Ramos (cell line): ENCODE data around the gene GPATCH2L.

Experiments used
- in situ Hi-C: fragments of 300-500 bp; cut with MboI; formaldehyde crosslinking; loops from one replicate; pipeline ENCODE4 v1.14.3; 2022; ENCODE audit warnings: low sequenced_read_pairs; ENCODE audit not compliant: unreplicated experiment

Gene GPATCH2L

DNA sequence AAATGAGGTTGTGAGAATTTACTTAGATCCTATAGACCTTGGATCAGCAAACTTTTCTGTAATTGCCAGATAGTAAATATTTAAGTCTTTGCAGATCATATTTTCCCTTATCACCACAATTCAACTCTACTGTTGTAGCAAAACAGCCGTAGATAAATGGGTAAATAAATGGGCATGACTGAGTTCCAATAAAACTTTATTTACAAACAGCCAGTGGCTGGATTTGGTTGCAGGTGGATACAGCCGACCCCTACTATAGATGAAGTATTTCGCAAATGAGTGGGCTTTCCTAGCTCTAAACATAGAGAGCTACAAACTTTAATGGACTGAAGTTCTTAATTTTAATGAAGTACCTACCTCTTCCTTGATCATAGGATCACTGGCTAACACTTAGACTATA, 100.7 kb downstream of the GPATCH2L start:
- in situ Hi-C loops: no loop called here

DNA sequence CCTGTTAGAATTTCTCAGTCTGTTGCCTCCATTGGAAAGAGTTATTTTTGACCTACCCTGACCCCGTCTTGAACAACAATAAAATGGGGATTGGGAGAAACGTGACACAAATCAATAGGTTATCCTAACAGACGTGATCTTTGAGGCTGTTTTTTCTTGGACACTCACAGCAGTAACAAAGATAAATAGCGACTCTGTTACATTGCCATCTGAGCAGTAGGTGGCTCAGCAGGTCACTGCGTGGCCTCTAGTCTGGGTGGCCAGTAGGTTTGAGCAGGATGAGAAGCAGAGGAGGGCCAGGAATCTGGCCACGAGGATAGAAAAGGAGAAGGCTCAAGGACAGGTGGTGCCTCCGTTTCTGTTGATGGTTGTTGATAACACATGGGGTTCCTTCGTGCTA, 101.4 kb downstream of the GPATCH2L start:
- in situ Hi-C loops: no loop called here

DNA sequence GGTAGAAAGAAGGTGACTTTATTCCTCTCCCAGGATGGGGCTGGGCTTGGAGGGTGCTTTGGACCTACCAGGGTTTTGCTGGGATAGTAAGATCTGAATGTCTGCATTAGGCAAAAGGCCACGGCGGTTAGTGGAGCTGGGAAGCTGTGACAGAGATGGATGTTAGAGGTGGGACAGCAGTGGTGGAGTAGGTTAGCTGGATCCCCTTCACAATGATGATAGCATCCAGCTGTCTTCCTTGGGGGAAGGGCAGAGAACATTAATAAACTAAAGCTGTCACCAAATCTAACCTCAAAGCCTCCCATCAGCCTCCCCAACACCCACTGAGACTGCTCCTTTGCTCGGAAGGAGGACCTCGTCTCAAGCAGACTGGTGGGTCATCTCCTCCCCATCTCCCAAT, 104.8 kb downstream of the GPATCH2L start:
- in situ Hi-C loops: no loop called here

DNA sequence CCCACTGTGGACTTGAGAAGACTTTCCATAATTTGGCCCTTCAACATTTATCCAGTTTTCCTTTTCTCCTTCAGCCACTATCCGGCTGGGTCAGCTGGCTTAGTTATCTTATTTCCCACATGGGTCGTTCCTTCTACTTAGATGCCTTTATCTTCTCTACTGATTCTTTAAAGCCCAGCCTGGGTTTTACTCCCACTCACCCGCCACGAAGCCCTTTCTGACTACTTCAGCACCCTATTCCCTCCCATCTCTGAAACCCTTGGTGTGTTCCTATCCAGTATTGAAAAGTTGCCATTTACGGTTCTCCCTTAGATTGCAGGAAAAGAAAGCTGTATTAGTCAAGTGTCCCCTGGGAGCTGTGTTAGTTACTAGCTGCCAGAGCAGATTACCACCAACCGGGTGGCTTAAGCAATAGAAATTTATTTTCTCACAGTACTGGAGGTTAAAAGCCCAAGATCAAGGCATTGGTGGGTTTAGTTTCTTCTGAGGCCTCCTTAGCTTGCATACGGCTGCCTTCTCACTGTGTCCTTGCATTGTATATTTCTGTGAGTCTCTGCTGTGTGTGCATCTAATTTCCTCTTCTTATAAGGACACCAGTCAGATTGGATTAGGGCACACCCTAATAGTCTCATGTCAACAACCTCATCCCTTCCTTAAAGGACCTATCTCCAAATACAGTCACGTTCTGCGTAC, 105.5 kb downstream of the GPATCH2L start:
- in situ Hi-C loops: no loop called here

DNA sequence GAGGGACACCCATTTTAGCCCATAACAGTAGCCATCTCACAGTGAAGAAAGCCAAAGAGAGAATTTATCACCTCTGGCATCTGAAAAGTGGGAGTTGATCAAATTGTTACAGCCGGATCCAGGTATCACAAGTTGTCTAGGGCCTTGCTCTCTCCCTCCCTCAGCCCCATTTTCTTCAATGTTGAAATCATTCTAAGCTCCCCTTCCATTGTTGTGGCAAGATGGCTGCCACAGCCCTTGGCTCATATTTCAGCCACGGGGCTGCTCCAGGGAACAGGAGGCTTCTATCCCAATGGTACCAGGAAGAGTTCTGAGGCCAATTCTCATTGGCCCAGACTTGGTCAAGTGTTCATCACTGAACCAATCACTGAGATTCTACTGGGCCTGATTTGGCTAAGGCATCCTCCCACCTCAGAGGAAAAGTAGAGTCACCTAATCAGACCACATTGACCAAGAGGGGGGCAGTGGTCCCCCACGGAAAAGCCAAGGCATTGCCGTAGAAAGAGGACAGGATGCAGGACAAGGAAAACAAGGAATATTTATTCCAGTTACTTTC, 106.2 kb downstream of the GPATCH2L start:
- in situ Hi-C loops: no loop called here

DNA sequence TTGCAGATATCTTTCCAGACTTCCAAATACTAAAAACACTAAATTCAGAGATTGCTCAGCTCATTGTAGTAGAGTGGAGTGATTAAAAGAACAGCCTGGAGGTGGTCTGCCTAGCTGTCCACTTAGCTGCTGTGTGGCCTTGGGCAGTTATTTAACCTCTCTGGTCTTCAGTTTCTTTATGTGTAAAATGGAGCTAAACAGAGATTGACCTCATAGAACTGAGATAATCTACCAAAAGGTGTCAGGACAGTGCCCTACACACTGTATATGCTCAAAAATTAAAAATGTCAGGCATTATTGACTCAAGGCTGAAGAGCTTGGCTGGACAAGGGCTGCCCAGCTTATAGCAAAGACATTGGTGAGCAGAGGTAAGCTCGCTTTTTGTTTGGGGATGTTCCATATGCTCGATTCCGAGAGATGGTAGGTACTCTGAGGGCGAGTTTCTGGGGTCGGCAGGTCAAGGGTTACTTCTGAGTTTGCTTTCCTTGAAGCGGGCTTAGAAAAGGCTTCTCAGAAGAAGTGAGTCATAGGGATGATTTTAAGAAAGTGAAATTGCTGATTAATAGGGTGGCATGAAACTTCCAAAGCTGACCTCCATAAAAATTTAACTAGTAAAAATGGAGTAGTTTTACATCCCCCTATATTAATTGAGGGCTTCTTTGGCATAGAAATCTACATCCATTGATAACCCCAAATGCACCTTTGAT, 107.5 kb downstream of the GPATCH2L start:
- in situ Hi-C loops: no loop called here

DNA sequence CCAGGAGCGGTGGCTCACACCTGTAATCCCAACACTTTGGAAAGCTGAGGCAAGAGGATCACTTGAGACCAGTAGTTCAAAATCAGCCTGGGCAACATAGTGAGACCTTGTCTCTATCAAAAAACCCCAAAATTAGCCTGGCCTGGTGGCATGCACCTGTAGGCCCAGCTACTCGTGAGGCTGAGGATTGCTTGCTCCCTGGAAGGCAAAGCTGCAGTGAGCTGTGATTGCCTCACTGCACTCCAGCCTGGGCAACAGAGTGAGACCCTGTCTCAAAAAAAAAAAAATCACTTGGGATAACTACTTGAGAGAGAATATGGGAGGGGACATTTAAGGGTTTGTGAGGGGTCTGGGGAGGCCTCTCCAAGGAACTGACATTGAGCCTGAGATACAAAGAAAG, 109.0 kb downstream of the GPATCH2L start:
- in situ Hi-C loops: no loop called here

DNA sequence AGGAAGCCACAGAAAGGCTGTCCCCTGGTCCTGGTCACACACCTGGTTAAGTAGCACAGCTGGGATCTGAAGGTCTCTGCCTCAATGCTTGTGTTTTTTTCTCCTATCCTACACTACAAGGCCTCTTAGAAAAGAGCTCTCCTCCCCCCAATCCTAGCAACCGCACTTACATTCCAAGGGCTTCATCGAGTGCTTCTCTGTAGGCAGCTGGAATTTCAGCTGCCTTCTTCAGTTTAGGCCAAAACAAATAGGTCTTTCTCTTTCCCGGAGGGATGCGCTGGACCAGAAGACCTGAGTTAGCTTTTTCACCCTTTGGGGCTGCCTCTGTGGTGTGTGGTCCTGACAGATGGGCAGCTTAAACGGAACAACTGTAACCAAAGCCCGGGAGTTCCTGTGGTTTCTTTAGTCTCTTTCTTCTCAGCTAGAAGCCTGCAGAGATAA, 109.7 kb downstream of the GPATCH2L start:
- in situ Hi-C loops: no loop called here

DNA sequence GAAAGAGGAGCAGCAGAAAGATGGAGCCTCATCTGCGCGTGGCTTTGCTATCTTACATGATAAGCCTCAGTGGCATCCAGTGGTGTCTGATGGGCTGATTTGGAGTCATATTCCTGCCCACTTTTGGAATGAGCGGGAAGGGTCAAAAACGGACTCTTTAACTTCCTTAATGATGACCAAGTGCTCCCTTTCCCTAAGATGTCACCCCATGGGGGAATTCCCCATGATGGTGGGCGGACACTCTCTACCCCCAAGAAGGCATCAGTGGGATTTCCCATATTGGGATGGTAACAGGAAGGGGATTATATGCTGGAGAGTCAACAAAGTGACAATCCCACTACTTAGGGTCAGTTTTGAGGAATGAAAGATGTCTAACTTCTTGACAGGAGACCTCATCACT, 110.9 kb downstream of the GPATCH2L start:
- in situ Hi-C loops: no loop called here
